SJCRH30 (cell line): ENCODE results near the gene C5. TPM values are rescaled to one million over a fixed set of nuclear protein-coding genes. Genes with fewer than 3 reads are reported as not detected.

Experiments
- DNase-seq, 2 experiments: peaks; one replicate each; pipeline ENCODE4 v3.0.0-alpha.2; 2015 to 2020
- H3K27ac ChIP-seq: fragments of 250-450 bp; sonication (Bioruptor Pico); 2 replicates; pipeline ENCODE4 v1.5.1; 2020; ENCODE audit warnings: mild to moderate bottlenecking, moderate library complexity
- H3K27me3 ChIP-seq: fragments of 250-450 bp; sonication (Bioruptor Pico); 2 replicates; pipeline ENCODE4 v1.5.1; 2020; ENCODE audit warnings: mild to moderate bottlenecking, moderate library complexity
- H3K36me3 ChIP-seq: fragments of 250-450 bp; sonication (Bioruptor Pico); 2 replicates; pipeline ENCODE4 v1.5.1; 2020; ENCODE audit warnings: mild to moderate bottlenecking, moderate library complexity
- H3K4me1 ChIP-seq: fragments of 250-450 bp; sonication (Bioruptor Pico); 2 replicates; pipeline ENCODE4 v1.5.1; 2020; ENCODE audit warnings: mild to moderate bottlenecking, moderate library complexity
- H3K4me3 ChIP-seq: fragments of 250-450 bp; sonication (Bioruptor Pico); 2 replicates; pipeline ENCODE4 v1.5.1; 2020; ENCODE audit warnings: mild to moderate bottlenecking, moderate library complexity
- H3K9me3 ChIP-seq: fragments of 250-450 bp; sonication (Bioruptor Pico); replicated peaks from 2 replicates; pipeline ENCODE4 v1.5.1; 2020; ENCODE audit warnings: mild to moderate bottlenecking, moderate library complexity
- total RNA-seq: library from RNA; depleted of rRNA; stranded (reverse); fragments of >200 nt; shearing (Covaris generic); gene quantifications from 2 replicates; pipeline ENCODE4 v1.2.3, GENCODE V29; 2014

The C5 gene
- total RNA-seq, 1 experiment from 2014 or later: 2.6 TPM

GRCh38 chr9:120935383-120935857 is 114.7 kb downstream of the C5 start:
- no peaks in the 10 kb centered on the region for H3K36me3 ChIP-seq
- H3K27ac ChIP-seq: no peak overlapping the region
- H3K4me3 ChIP-seq: peak overlapping the region; percentile 4
- H3K4me1 ChIP-seq: peaks cover 26% of the 10 kb centered on the region
- no peaks in the 10 kb centered on the region for H3K27me3 ChIP-seq
- no peaks in the 10 kb centered on the region for H3K9me3 ChIP-seq
- peak; percentile 94 to 97 for DNase-seq

GRCh38 chr9:120934281-120934680 is 115.8 kb downstream of the C5 start:
- Histone ChIP-seq H3K9me3 (no peaks in the 10 kb centered on the region), H3K36me3 (no peaks in the 10 kb centered on the region), H3K4me3 (no peak overlapping the region), H3K4me1 (peaks cover 26% of the 10 kb centered on the region), H3K27ac (no peak overlapping the region), H3K27me3 (no peaks in the 10 kb centered on the region)
- no peak for DNase-seq

- no peak overlapping the region for H3K4me3 ChIP-seq
- peaks cover 26% of the 10 kb centered on the region for H3K4me1 ChIP-seq
- no peaks in the 10 kb centered on the region for H3K27me3 ChIP-seq
- no peak for DNase-seq
- no peak overlapping the region for H3K27ac ChIP-seq
- H3K9me3 ChIP-seq: no peaks in the 10 kb centered on the region
- H3K36me3 ChIP-seq: no peaks in the 10 kb centered on the region
Observed at GRCh38 chr9:120933310-120934055, 116.6 kb downstream of the C5 start.

GRCh38 chr9:120932086-120932823 is 117.8 kb downstream of the C5 start:
- no peak for DNase-seq
- H3K27ac ChIP-seq: peak overlapping the region; percentile 73; the same call in 1 of the 2 replicates
- no peaks in the 10 kb centered on the region for H3K36me3 ChIP-seq
- no peak overlapping the region for H3K4me3 ChIP-seq
- no peaks in the 10 kb centered on the region for H3K27me3 ChIP-seq
- no peaks in the 10 kb centered on the region for H3K9me3 ChIP-seq
- H3K4me1 ChIP-seq: peaks cover 26% of the 10 kb centered on the region

GRCh38 chr9:120931231-120932085 is 118.6 kb downstream of the C5 start:
- Histone ChIP-seq H3K27me3 (no peaks in the 10 kb centered on the region), H3K27ac (peak overlapping the region; percentile 73), H3K4me3 (no peak overlapping the region), H3K9me3 (no peaks in the 10 kb centered on the region), H3K4me1 (peaks cover 31% of the 10 kb centered on the region), H3K36me3 (no peaks in the 10 kb centered on the region)
- peak; percentile 45 to 61 for DNase-seq

- Histone ChIP-seq H3K27ac (no peak overlapping the region), H3K4me1 (peaks cover 35% of the 10 kb centered on the region), H3K36me3 (no peaks in the 10 kb centered on the region), H3K4me3 (no peak overlapping the region), H3K27me3 (no peaks in the 10 kb centered on the region), H3K9me3 (no peaks in the 10 kb centered on the region)
- no peak for DNase-seq
Observed at GRCh38 chr9:120929229-120929791, 120.8 kb downstream of the C5 start.

- no peak overlapping the region for H3K4me3 ChIP-seq
- DNase-seq: no peak
- H3K36me3 ChIP-seq: no peaks in the 10 kb centered on the region
- H3K27me3 ChIP-seq: no peaks in the 10 kb centered on the region
- no peaks in the 10 kb centered on the region for H3K9me3 ChIP-seq
- no peak overlapping the region for H3K27ac ChIP-seq
- H3K4me1 ChIP-seq: peaks cover 35% of the 10 kb centered on the region
Observed at GRCh38 chr9:120928483-120929228, 121.4 kb downstream of the C5 start.

GRCh38 chr9:120928015-120928482 is 122.0 kb downstream of the C5 start:
- DNase-seq: no peak
- H3K27me3 ChIP-seq: no peaks in the 10 kb centered on the region
- H3K36me3 ChIP-seq: no peaks in the 10 kb centered on the region
- H3K4me3 ChIP-seq: no peak overlapping the region
- peaks cover 35% of the 10 kb centered on the region for H3K4me1 ChIP-seq
- H3K27ac ChIP-seq: no peak overlapping the region
- H3K9me3 ChIP-seq: no peaks in the 10 kb centered on the region

- no peaks in the 10 kb centered on the region for H3K36me3 ChIP-seq
- DNase-seq: no peak
- H3K4me3 ChIP-seq: no peak overlapping the region
- peaks cover 35% of the 10 kb centered on the region for H3K4me1 ChIP-seq
- no peak overlapping the region for H3K27ac ChIP-seq
- no peaks in the 10 kb centered on the region for H3K9me3 ChIP-seq
- H3K27me3 ChIP-seq: no peaks in the 10 kb centered on the region
Observed at GRCh38 chr9:120927269-120928014, 122.6 kb downstream of the C5 start.

GRCh38 chr9:120926397-120926928 is 123.6 kb downstream of the C5 start, which contains the start of gene TRAF1:
TSS of gene TRAF1 (minus strand) at chr9:120926796. CDS start at chr9:120926075, 721 bp downstream.
- Histone ChIP-seq H3K27me3 (no peaks in the 10 kb centered on the region), H3K9me3 (no peaks in the 10 kb centered on the region), H3K27ac (no peak within 1 kb of the TSS), H3K36me3 (no peaks in the 10 kb centered on the region), H3K4me1 (peaks cover 27% of the 10 kb centered on the region), H3K4me3 (no peak within 1 kb of the TSS)
- no peak for DNase-seq

GRCh38 chr9:120925535-120926396 is 124.3 kb downstream of the C5 start:
- Histone ChIP-seq H3K4me3 (no peak overlapping the region), H3K36me3 (no peaks in the 10 kb centered on the region), H3K4me1 (peaks cover 20% of the 10 kb centered on the region), H3K9me3 (no peaks in the 10 kb centered on the region), H3K27me3 (no peaks in the 10 kb centered on the region), H3K27ac (no peak overlapping the region)
- peak; percentile 56 to 57 for DNase-seq
